NCI-H82 (cell line): ENCODE measurements around the gene TMEM234.

Source experiments
- DNase-seq: peaks from one replicate; lab custom pipeline; 2025; lab: John Stamatoyannopoulos, UW

TMEM234 gene

GRCh38 chr1:32239790-32240139 lies 17.6 kb upstream of the TMEM234 start:
- DNase-seq = no peak

- no peak for DNase-seq
Observed at GRCh38 chr1:32239337-32239736, 17.2 kb upstream of the TMEM234 start.

DNA sequence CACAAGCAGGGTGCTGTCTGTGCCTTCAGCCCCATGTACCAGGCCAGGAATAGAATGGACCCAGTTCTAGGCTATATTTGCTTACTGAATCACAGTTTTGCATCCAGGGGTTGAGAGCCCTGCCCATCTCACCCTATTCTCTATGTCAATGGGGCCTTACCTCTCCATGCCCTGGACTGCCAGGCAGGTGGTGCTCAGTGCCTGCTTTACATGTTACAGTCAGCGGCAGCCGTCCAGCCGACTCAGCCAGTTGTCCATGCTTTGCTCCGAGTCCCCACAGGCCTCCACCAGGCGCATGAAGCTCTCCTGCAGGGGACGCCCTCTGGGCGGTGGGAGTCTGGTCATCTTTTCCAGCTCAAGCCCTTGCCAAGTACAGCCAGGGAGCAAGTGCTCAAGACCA lies 12.6 kb upstream of the TMEM234 start:
- no peak for DNase-seq

GRCh38 chr1:32232558-32233304 lies 10.6 kb upstream of the TMEM234 start:
- DNase-seq = no peak

DNA sequence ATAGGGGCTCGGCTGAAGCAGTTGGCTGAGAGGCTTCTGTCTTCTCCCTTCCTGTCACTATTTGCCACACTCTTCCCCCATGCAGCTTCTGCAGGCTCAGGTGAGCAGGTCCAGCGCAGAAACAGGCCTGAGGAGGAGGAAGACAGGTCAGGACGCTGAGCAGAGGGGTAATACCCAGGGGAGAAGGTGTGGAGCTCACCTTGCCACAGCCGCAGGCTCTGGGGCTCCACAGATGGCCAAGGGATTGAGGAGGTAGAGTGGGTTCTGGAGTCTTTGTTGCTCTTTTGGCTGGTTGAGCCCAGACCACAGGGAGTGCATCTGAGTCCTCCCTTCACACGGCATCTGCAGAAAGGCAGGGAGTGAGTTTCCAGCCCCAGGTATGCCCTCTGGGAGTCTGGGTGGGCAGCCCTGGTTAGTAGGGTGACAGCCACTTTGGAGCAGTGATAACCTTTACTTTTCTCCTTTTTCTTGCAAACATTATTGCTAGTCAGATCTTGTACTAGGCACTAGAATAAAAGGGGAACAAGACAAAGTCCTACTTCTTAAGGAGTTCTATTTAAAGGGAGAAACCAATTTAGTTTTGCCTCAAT lies 9.8 kb upstream of the TMEM234 start:
- DNase-seq = no peak

GRCh38 chr1:32228771-32229170 lies 6.6 kb upstream of the TMEM234 start:
- no peak for DNase-seq

GRCh38 chr1:32224285-32224684 lies 2.1 kb upstream of the TMEM234 start:
- DNase-seq = no peak

GRCh38 chr1:32223683-32224082 lies 1.5 kb upstream of the TMEM234 start:
- DNase-seq = no peak

- no peak for DNase-seq
Observed at GRCh38 chr1:32221581-32221979, 573 bp downstream of the TMEM234 start.

DNA sequence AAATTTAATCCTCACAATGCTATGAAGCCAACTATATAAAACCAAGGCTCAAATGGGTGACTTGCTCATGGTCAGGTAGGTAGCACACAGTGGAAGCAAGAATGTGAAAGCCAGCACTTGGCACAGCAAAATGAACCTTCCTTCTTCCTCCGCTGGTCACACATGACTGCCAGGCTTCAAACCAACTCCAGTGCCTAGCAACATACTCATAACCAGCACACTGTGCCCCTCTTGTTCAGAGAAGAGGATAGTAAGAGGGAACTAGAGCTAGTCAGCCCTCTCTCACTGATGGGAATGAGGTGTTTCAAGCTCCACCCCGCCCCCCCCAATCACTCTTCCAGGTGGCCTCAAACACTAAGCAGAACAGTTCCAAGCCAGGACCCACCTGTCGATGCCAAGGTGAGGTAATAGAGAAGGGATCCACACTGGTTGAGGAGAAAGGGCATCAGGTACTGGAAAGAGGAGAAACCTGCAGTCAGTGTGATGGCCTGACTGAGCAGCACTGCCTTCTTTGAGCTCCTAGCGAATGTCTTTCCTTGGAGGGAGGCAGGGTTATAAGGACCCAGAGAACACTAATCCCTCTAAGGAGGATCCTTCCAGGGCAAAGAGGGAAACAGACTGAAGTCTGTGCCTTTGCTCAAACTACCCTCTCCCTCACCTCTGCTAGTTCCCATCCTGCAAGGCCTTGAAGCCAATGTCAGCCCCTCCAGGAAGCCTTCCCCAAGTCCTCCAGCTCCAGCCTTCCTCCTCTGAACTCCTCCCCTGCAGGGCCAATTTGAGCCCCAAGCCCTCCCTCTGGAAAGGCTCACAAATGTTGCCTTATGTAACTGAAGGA lies 1.2 kb downstream of the TMEM234 start:
- peak; percentile 35 for DNase-seq

DNA sequence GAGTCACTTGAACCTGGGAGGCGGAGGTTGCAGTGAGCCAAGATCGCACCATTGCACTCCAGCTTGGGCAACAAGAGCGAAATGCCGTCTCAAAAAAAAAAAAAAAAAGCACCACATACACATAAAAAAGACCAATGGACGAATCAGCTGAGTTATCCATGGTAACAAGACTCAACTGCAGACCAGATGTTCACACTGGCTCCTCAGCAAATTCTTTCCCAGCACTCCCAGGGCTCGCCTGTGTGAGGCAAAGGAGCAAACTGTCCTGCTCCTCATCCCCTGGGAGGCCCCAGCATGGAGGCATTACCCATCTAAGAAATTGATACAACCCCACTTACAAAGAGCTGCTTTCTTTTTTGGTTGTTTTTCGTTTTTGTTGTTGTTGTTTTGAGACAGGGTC lies 3.1 kb downstream of the TMEM234 start:
- no peak for DNase-seq

- DNase-seq = no peak
Observed at GRCh38 chr1:32216566-32216965, 5.6 kb downstream of the TMEM234 start.

GRCh38 chr1:32215629-32216480 lies 6.3 kb downstream of the TMEM234 start:
- DNase-seq = peak; percentile 85

- peak; percentile 93 for DNase-seq
Observed at GRCh38 chr1:32208891-32209328, 13.2 kb downstream of the TMEM234 start, which contains the start of gene DCDC2B. TSS of gene DCDC2B (plus strand) at chr1:32209089. CDS start at chr1:32209094, 5 bp downstream.

DNA sequence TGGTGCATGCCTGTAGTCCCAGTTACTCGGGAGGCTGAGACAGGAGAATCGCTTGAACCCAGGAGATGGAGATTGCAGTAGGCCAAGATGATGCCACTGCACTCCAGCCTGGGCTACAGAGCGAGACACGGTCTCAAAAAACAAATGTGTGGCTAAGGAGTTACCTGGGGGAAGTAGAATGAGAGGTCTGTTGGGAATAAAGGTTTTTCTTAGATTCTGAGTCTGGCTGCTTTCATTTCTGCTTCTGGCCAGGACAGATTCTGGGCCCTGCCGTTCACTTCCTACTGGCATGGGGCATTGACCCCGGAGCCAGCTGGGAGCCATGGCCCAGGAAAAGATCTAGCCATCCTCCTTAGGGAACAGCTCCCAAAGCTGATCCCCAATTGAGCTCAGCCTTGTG lies 13.7 kb downstream of the TMEM234 start:
- no peak for DNase-seq

- DNase-seq = peak; percentile 96
Observed at GRCh38 chr1:32205401-32206370, 16.5 kb downstream of the TMEM234 start, which contains the start of gene IQCC. TSS of gene IQCC (plus strand) at chr1:32205671. CDS start at chr1:32205682, 11 bp downstream.

DNA sequence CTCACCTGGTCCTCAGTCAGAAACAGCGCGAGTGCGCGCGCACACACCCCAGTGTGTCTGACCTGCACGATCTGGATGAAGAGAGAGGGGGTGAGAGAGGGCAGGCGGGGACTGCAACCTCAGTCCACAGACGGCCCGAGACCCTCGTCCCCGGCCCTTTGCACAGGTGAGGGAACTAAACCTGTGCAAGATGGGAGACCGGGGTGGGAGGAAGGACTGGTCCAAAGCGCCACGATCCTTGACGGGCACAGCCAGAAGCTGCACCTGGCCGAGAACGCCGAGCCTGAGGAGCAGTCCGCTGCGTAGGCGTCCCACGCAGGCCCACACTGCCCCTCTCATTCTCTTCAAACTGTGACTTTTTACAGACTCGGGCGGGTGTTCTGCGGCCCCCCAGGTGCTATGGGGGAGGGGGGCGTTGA lies 17.2 kb downstream of the TMEM234 start:
- DNase-seq = no peak

DNA sequence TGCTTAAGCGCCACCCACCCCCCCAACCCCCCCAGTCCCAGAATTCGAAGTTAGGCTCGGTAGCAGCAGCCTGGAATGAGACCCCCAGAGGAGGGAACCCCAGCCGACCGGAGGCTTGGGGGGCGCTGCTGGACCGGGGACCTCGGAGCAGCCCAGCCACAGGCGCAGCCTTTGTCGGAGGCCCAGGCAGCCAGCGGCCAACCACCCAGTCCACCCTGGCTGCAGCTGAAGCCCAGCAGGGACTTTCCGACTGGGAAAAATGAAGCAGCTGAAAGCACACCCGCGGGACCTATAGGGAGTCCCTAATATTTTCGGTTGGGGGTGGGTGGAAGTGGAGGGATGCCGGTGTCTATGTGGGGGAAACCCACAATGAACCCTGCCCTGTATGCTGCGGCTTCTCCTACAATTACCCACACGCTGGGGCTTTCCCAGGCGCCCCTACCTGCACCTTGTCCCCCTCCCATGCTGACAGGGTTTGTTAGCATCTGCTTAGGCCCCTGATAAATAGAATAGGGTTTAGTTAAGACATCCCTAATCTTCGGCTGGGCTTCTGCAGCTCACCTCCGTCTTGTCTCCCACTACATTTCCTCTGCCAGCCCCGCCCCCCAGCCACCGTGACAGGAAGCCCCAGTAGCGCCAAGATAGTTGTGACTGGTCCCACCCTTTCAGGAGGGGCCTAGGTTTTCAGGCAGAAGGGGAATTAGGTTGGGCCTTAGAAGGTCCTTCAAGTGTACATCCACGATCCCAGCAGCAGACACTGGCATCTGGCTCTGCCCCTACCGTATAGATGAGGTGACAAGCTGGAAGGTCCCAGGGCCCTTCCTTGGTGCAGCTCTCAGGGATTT lies 20.9 kb downstream of the TMEM234 start:
- peak; percentile 85 for DNase-seq

GRCh38 chr1:32200226-32201010 lies 21.7 kb downstream of the TMEM234 start, which contains the start of gene CCDC28B:
TSS of gene CCDC28B (plus strand) at chr1:32200595. CDS start at chr1:32201936, 1,341 bp downstream.
- DNase-seq = peak; percentile 86
